Stimulated activated CD8-positive, alpha-beta memory T cell treated with anti-CD3 and anti-CD28 coated beads, Interleukin-7, amount 100 ng/mL, for 1 hour (primary cell): Measurements from ENCODE around the gene CMTM5.

Experiments used
- DNase-seq, 2 donors: peaks; one replicate each; pipeline ENCODE4 v3.0.0-alpha.2; 2020; ENCODE audit warnings: low read depth in 2 of 2

Gene CMTM5

DNA sequence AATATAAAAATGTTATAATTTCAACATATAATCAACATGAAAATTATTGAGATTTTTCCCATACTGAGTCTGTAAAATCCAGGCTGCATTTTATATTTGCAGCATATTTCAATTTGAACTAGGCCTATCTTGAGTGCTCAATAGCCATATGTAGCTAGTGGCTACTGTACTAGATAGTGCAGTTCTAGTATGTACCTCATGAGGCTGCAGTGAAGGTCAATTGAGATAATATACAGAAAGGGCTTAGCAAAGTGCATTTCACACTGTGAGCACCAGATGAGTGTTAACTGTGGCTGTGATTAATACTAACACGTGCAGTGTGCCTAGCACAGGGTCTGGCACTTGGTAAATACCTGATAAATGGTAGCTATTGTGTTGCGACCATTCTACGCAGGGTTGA lies 18.8 kb upstream of the CMTM5 start:
- DNase-seq, result no peak

DNA sequence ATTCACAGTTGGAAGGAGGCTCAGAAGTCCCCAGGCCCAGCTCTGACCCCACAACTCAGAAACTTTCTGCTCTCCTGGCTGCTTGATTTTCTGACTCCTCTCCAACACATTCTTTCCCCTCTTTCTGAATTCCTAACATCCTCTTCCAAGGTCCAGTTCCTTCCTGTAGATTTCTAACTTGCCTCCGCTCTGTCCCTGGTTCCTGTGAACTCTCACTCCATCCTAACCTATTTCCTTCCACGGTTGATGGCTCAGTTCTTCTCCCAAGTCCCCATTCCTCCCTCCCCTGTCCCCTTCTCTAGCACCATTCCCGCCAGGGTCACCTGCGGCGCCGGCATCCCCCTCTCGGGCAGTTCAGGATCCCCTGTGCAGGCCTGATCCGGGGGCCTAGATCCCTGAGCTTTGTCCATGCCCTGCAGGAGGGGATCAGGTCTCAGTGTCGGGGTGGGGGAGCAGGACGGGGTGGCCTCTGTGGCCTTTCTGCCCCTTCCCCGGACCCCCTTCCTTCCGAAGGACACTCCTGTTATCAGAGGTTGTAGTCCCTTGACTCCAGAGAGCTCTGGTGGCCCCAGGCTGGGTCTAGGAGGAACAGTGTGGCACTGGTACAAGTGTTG lies 18.2 kb upstream of the CMTM5 start:
- DNase-seq, result no peak

DNA sequence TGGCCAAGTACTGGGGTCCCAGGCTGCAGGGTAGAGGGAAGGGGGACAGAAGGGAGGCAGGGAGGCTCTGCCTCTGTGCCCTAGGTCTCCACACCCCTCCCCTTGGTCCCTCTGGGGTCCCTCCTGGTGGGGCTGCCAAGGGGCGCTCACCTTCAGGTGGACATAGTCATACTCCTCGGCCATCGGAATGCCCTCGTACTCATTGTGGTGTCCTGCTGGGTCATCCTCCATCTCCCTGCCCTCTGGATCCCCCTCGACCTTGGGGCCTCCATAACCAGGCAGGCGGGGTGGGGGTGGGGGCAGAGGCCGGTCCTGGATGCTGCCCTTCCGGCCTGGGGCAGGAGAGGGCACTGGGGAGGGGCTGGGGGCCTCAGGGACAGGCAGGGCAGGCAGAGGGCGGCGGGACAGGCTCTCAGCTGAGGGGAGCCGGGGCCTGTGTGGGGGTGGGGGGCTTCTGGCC lies 17.6 kb upstream of the CMTM5 start:
- DNase-seq, result no peak

DNA sequence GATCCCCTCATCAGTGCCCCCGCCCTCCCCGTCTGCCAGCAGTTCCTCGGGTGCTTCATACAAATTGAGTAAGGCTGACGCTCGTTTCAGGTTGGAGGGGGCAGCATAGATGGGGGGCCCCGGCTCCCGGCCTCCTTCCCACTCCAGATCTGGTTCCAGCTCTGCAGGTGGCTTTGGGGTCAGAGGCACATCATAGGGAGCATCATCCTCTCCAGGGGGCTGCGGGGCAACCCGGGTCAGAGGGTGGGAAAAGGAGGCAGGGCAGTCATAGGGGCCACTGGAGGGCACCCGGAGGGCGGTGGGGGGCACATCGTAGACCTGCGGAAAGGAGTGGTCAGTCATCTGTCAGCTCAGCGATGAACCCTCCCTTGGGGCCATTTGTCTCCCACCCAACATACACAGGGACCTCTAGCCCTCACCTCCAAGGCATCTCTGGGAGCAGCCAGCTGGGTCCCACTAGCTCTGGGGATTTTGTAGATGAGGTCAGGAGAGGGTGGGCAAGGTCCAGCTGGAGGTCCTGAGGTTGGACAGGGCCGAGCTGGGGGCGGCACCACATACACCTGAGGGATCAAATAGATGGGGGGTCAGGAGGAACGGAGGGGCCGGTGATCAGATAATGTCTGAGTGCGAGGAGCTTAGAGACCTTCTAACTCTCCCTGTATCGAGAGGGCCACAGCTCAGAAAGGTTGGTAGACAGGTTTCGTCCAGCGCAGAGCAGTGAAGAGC lies 17.0 kb upstream of the CMTM5 start:
- DNase-seq, result no peak

DNA sequence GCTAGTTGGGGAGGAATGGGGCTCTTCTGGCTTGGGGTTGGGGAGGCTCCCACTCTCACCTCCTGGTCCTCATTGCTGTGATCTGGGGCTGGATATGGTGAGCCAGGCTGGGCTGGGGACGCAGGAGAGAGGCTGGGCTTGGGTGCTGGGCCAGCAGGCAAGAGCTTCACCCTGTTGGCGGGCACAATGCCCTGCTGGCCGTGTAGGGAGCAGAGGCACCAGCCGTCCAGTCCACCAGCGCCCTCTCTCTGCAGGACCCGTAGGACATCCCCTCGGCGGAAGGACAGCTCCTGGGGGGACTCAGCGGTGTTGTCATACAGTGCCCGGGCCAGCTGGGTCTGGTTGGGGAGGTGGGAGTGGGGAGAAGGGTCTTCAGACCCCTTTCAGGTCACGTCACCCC lies 16.4 kb upstream of the CMTM5 start:
- DNase-seq, result no peak

DNA sequence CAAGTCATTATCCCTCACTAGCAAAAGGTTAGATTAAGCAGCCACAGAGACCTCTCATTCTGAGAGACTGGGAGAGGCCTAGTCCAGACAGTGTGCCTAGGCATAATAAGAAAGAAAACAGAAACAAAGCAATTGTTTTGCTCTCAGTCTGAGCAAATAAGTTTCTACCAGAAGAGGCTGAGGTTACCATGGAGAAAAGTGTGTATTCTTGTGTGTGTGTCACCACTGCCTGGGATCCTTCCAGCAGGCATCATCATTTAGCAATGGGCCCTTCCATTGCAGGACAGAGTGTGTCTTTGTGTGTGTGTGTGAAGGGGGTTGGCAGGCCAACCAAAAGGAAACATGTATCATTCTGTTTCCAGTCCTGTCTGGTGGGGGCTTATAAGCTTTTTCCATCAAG lies 15.5 kb upstream of the CMTM5 start:
- no peak for DNase-seq

DNA sequence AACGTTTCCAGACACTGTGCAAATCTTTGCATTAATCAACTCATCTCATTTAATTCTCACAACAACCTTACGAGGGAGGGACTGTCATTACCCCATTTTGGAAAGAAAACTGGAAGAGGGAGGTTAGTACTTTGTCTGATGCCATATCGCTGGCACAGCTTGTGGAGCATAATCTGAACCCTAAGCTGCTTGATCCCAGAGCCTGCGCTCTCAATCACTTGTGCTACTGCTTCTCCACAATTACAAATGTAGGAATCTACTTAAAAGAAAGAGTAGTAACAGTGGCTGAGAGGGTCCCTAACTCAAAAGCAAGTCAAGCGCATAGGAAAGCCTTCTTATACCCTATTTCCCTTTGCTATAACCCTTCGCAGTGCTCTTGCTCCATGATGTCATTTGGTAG lies 15.1 kb upstream of the CMTM5 start:
- no peak for DNase-seq

DNA sequence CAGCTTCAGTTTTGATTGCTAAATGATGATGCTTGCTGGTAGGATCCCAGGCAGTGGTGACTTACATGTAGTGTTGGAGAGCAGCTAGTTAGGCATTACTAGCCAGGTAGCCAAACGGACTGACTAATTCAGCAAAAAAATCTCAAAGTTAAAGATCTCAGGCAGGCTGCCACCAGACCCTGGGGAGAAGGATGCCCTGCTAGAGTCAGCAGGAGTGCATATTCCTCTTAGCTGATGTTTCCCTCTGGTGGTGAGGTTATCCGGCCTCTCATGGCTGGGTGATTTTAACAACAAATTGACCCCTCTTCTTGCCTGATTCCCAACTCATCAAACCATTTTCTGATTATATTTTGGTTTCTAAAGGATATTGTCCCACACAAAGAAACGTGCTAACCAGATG lies 14.6 kb upstream of the CMTM5 start:
- DNase-seq, result no peak

DNA sequence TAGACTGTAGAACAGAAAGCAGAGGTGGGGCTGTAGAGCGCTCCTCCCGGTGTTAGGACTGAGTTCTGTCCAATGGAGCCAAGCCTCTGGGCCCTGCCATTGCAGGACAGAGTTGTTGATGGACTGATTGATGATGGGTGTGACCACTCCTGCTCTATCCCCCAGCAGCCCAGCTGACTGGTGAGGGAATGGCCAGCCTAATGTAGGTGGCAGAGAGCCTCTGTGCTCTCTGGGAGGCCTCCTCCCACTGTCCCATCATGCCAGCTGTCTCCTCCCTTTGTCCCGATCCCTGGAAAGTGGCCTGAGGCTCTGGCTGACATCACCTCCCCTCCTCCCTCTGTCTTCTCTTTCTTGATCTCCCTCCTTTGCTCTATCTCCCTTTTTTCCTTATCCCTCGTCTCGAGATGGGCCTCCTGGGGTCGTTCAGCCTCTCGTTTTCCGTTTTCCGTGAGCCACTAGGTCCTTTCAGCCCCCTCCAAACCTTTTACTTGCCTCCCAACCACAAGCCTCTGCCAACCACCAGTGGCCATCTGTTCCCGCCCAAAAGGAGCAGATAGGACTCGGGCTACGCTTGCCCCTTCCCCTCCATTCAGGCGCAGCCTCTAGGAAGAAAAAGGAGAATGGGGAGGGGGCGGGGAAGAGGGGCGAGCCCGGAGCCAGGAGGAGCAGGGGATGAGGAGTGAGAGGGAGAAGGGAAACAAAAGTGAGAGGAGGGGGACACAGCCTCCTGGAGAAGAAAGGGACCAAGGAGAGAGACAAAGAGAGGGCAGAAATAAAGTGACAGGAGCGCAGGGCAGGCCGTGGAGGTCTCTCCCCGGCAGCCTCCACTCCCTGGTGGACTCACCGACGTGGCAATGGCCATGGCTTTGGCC lies 12.4 kb upstream of the CMTM5 start:
- no peak for DNase-seq

DNA sequence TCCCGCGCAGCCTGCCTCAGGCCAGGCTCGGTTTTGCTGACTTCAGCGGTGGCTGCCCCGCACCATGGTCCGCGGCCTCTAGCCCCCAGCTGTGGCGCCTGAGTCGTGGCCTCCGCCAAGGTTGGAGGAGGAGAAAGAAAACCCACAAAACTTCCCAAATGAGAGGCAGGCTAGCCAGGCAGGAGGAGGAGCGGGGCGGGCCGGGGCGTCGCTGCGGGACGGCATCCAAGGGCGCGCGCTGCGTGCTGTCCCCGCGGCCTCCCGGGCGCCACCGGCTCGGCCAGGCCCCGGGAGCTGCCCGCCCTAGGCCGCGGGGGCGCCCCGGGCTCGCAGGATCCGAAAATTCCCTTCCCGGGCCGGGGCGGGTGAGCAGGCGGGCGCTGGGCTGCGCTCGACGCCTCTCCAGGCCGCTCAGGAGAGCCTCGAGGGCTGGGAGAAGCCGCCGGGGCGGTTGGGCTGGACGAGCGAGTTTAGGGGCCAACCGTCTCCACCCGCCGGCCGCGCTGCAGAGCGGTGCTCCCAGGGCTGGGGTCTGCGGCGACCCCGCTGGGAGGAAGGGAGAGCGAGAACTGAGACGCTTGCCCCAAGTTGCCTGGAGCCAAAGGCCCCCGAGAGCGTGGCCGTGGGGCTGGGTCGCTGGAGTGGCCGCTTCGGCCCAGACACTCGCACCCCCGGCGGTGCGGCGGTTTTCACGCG lies 11.7 kb upstream of the CMTM5 start, which contains the start of gene EFS:
EFS (minus strand) TSS at position 137 of the 696 bp plus-strand sequence. CDS start 147 bp downstream, outside the sequence.
- no peak for DNase-seq

DNA sequence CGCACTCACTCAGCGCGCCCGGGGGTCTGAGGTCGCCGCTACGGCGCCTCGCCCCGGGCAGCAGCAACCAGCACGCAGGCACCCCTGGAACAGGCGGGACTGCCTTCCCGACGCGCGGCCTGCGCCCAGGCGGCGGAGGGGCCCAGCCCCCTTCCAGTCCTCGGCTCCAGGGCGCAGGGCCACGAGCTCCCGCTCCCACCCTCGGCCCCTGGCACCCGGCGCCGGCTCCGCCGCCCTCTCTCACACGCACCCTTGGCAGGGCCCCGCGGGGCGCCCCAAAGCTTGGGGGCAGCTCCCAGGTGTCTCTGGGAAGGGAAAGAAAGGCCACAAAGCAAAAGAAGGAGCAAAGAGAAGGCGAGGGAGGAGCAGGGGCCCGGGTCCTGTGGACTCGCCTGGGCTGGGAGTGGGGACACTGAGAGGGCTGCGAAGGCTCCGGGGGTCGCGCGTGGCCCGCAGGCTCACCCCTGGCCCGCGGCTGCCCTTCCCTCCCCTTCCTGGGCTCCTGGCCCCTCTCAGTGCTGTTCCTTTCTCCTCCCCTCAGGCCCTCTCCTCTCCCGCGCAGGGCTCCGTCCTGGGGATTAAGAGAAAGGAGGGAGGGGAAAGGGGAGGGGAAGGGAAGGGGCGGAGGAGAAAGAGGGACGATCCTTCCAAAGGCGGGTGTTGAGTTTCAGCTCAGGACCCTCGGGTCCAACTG lies 11.0 kb upstream of the CMTM5 start:
- no peak for DNase-seq

DNA sequence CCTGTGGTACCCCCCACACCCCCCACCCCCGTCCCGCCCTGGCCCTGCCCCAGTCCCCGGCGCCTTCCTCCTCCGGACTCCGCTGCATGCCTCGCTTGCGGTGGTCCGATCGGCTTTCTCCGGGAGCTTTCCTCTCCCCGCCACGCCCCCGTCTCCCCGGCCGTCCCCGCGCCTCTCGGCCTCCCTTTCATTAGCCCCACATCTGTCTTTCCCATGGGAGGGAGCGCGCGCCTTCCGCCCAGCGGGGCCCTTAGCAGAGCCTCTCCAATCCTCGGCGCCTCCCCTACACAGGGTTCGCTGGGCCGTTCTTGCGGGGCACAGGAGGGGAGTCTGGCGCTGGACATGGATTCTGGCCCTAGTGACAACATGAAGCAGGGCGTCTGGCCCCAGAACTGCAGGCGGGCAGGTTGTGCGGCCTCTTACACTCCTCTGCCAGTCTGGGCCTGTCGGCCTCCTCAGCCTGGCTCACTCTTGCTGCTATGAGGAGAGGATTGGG lies 10.4 kb upstream of the CMTM5 start:
- no peak for DNase-seq

DNA sequence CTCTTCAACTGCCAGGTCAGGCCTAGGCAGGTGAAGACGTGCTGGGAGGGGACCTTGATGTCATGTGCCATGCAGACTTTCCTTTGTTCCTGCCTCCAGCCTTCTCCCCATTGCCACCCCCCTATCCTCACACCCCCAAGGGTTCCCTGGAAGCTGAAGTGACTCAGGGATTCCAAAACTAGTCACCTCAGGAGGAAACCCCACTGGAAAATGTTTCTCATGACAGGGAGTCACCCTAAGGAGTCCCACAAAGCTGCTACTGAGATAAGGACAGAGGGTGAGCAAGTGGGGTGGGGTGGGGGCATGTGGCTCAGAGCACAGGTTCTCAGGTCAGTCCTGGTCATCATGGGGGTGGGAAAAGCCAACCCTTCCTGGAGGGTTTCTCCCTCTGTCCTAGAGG lies 6.6 kb upstream of the CMTM5 start:
- no peak for DNase-seq

DNA sequence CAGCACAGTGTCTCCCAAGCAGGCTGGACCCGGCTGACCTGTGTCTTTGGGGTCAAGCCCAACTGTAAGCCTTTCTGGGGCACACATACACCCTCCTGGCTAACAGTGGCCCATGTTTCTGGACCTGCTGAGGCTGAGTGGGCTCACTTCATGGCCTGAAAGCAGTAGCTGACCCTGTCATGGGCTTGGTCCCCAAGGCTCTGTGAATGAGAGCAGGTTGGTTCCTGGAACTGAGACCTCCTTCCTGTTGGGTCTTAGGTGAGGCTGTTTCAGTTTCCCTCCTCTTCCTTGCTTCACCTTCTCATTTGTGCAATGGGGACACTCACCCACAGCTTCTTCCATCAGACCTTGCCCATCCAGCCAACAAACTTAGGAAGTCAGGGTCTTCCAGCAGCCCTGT lies 5.0 kb upstream of the CMTM5 start:
- DNase-seq, result no peak

DNA sequence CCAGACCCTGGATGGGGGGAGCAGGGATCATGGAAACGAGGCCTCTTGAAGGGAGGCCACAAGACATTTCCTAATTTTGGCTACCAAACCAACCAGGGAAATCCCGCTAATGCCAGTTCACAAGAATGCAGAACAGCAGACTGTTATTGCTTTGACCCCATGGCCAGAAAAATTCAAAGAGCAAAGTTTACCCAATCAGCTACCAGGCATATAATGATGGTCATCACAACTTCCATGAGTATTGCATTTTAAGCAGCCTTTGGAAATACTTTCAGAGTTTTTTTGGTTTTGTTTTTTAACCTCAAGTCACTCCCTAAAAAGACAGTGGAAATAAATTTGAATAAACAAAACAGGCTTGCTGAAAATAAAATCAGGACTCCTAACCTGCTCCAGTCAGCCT lies 4.3 kb upstream of the CMTM5 start, which contains the start of gene IL25:
IL25 (plus strand) TSS at position 301 of the 400 bp plus-strand sequence.
- DNase-seq, result no peak

DNA sequence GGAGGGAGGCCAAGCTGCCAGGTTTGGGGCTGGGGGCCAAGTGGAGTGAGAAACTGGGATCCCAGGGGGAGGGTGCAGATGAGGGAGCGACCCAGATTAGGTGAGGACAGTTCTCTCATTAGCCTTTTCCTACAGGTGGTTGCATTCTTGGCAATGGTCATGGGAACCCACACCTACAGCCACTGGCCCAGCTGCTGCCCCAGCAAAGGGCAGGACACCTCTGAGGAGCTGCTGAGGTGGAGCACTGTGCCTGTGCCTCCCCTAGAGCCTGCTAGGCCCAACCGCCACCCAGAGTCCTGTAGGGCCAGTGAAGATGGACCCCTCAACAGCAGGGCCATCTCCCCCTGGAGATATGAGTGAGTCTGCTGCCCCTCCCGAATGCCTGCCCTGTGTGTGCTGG lies 3.8 kb upstream of the CMTM5 start:
- no peak for DNase-seq

DNA sequence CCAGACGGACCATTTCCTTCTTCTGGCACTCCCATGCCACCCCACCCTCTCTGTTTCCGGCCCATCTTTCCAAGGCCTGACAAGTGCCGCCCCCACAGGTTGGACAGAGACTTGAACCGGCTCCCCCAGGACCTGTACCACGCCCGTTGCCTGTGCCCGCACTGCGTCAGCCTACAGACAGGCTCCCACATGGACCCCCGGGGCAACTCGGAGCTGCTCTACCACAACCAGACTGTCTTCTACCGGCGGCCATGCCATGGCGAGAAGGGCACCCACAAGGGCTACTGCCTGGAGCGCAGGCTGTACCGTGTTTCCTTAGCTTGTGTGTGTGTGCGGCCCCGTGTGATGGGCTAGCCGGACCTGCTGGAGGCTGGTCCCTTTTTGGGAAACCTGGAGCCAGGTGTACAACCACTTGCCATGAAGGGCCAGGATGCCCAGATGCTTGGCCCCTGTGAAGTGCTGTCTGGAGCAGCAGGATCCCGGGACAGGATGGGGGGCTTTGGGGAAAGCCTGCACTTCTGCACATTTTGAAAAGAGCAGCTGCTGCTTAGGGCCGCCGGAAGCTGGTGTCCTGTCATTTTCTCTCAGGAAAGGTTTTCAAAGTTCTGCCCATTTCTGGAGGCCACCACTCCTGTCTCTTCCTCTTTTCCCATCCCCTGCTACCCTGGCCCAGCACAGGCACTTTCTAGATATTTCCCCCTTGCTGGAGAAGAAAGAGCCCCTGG lies 1.2 kb upstream of the CMTM5 start:
- DNase-seq, result no peak

DNA sequence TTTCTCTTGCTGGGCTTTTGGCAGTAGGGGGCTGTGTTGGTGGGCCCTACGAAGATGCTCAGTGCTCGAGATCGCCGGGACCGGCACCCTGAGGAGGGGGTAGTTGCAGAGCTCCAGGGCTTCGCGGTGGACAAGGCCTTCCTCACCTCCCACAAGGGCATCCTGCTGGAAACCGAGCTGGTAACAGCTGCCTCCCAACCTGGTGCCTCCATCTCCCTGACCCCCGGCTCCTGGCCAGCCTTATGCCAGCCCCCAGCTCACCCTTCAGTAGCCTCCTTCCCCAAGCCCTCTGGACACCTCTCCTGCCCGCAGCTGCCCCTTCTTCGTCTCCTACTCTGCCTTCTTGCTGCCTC lies 328 bp downstream of the CMTM5 start:
- DNase-seq, result no peak

DNA sequence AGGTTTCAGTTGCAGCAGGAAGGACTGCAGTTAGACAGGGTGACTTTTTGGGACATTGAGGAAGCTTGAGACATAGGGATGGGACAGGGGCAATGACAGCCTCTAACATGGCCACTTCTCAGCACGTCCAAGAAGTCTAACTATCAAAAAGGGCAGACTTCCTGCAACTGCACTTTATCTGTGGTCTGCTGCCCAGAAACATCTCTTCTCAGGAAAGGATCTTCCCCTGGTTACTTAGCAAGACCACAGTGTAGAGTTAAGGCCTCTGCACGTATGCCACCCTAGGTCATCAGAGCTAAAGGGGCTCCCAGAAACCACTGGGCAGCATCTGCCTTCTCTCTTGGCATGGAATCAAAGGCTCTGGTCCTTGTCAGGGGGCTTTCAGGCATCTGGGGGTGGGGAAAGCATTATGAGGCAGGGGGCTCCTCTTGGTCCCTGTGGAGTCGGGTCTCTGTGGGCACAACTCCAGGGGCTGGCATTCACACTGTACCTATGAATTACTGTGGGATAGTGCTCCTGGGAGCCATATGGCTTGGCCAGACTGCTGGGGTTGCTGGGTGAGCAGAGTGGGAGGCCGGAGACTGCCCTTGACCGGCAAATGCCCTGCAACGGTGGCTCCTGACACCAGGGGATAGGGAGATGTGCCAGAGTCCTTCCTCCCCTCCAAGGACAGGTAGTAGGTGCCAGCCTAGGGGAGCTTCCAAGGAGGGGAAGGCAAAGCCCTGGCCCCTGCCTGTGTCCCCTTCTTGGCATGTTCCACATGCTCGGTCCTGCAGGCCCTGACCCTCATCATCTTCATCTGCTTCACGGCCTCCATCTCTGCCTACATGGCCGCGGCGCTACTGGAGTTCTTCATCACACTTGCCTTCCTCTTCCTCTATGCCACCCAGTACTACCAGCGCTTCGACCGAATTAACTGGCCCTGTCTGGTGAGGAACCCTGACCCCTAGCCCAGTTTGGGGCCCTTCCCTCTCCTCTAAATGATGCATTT lies 1.0 kb downstream of the CMTM5 start:
- DNase-seq, result no peak
